ENCODE data around the gene DNAJC15.

The DNAJC15 gene

GRCh38 chr13:43127103-43127798, 103.9 kb downstream of the DNAJC15 start:
- H3K4me3 ChIP-seq (ENCODE audit: low read length): no peak overlapping the region
- no peak overlapping the region for H3K27ac ChIP-seq (ENCODE audit: low read depth, low read length)
- 46% methylated on average over 8 of the region's 9 CpGs for whole genome bisulfite sequencing
- no peaks in the 10 kb centered on the region for H3K36me3 ChIP-seq (ENCODE audit: insufficient read depth, low read length)
- H3K27me3 ChIP-seq (ENCODE audit: insufficient read depth, low read length): no peaks in the 10 kb centered on the region
- H3K9ac ChIP-seq (ENCODE audit: low read depth, low read length): no peak overlapping the region
- peaks cover 21% of the 10 kb centered on the region for H3K4me1 ChIP-seq (ENCODE audit: insufficient read depth, low read length)
- H3K9me3 ChIP-seq (ENCODE audit: insufficient read depth, low read depth, low read length): no peaks in the 10 kb centered on the region

DNA sequence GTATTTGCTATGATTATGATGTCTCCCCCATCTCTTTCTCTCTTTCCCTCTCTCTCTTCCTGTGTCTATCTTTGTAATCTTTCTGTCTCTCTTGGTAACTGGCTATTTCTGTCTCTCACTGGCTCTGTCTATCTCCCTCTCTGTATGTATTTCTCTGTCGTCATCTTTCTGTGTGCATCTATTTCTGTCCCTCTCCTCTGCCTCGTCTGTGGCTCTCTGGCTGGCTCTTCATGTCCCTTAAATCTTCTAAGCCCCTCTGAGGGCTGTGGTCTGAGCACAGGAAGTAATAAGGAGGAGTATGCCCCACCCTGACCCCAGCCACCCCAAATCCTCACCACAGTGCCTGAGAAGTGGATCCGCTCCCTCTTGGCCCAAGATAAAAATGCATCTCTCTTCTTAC, 104.4 kb downstream of the DNAJC15 start:
- H3K36me3 ChIP-seq (ENCODE audit: insufficient read depth, low read length): no peaks in the 10 kb centered on the region
- WGBS: 87% methylated on average over 3 of the region's 3 CpGs
- H3K27me3 ChIP-seq (ENCODE audit: insufficient read depth, low read length): no peaks in the 10 kb centered on the region
- H3K4me1 ChIP-seq (ENCODE audit: insufficient read depth, low read length): peaks cover 27% of the 10 kb centered on the region
- H3K4me3 ChIP-seq (ENCODE audit: low read length): no peak overlapping the region
- no peaks in the 10 kb centered on the region for H3K9me3 ChIP-seq (ENCODE audit: insufficient read depth, low read depth, low read length)
- no peak overlapping the region for H3K9ac ChIP-seq (ENCODE audit: low read depth, low read length)
- no peak overlapping the region for H3K27ac ChIP-seq (ENCODE audit: low read depth, low read length)

DNA sequence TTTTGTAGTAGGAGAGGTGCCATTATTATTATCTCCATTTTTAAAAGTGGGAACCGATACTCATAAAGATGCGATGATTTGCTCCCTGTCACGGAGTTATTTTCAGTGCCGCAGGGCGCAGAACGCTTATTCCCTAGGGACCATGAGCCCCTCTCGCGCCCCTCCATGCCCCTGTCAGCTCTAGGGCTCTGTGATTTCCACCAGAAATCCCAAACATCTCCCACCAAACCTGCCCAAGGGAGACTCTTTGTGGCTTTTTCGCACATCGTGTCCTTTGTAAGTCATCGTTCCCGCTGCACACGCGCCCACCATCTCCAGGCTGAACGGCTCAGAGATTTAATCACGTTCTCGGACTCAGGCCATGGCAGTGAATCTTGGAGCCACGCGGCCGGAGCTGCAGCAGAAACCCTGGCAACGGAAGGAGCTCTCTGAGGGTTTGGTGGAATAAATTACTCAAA, 105.1 kb downstream of the DNAJC15 start:
- 95% methylated on average over 20 of the region's 21 CpGs for WGBS
- Histone ChIP-seq H3K27me3 (ENCODE audit: insufficient read depth, low read length) (no peaks in the 10 kb centered on the region), H3K4me3 (ENCODE audit: low read length) (no peak overlapping the region)

GRCh38 chr13:43129066-43129465, 105.7 kb downstream of the DNAJC15 start:
- Histone ChIP-seq H3K9me3 (ENCODE audit: insufficient read depth, low read depth, low read length) (no peaks in the 10 kb centered on the region), H3K4me1 (ENCODE audit: insufficient read depth, low read length) (peaks cover 33% of the 10 kb centered on the region), H3K4me3 (ENCODE audit: low read length) (no peak overlapping the region), H3K36me3 (ENCODE audit: insufficient read depth, low read length) (no peaks in the 10 kb centered on the region), H3K27me3 (ENCODE audit: insufficient read depth, low read length) (no peaks in the 10 kb centered on the region), H3K27ac (ENCODE audit: low read depth, low read length) (no peak overlapping the region), H3K9ac (ENCODE audit: low read depth, low read length) (no peak overlapping the region)
- WGBS: 93% methylated on average over 8 of the region's 8 CpGs

More for the DNA sequence above, 105.1 kb downstream of the DNAJC15 start:
- H3K9ac ChIP-seq (ENCODE audit: low read depth, low read length): no peak overlapping the region
- no peaks in the 10 kb centered on the region for H3K36me3 ChIP-seq (ENCODE audit: insufficient read depth, low read length)
- H3K9me3 ChIP-seq (ENCODE audit: insufficient read depth, low read depth, low read length): no peaks in the 10 kb centered on the region
- H3K27ac ChIP-seq (ENCODE audit: low read depth, low read length): no peak overlapping the region
- peaks cover 31% of the 10 kb centered on the region for H3K4me1 ChIP-seq (ENCODE audit: insufficient read depth, low read length)

GRCh38 chr13:43129511-43130110, 106.2 kb downstream of the DNAJC15 start:
- no peaks in the 10 kb centered on the region for H3K27me3 ChIP-seq (ENCODE audit: insufficient read depth, low read length)
- WGBS: 92% methylated on average over 3 of the region's 3 CpGs
- H3K9ac ChIP-seq (ENCODE audit: low read depth, low read length): no peak overlapping the region
- H3K36me3 ChIP-seq (ENCODE audit: insufficient read depth, low read length): no peaks in the 10 kb centered on the region
- no peak overlapping the region for H3K4me3 ChIP-seq (ENCODE audit: low read length)
- H3K4me1 ChIP-seq (ENCODE audit: insufficient read depth, low read length): peaks cover 35% of the 10 kb centered on the region
- H3K9me3 ChIP-seq (ENCODE audit: insufficient read depth, low read depth, low read length): no peaks in the 10 kb centered on the region
- no peak overlapping the region for H3K27ac ChIP-seq (ENCODE audit: low read depth, low read length)

GRCh38 chr13:43132257-43132656, 108.9 kb downstream of the DNAJC15 start:
- no peak overlapping the region for H3K9ac ChIP-seq (ENCODE audit: low read depth, low read length)
- H3K9me3 ChIP-seq (ENCODE audit: insufficient read depth, low read depth, low read length): no peaks in the 10 kb centered on the region
- no peaks in the 10 kb centered on the region for H3K36me3 ChIP-seq (ENCODE audit: insufficient read depth, low read length)
- 6% methylated on average over 4 of the region's 4 CpGs for WGBS
- peaks cover 34% of the 10 kb centered on the region for H3K4me1 ChIP-seq (ENCODE audit: insufficient read depth, low read length)
- no peak overlapping the region for H3K4me3 ChIP-seq (ENCODE audit: low read length)
- no peak overlapping the region for H3K27ac ChIP-seq (ENCODE audit: low read depth, low read length)
- no peaks in the 10 kb centered on the region for H3K27me3 ChIP-seq (ENCODE audit: insufficient read depth, low read length)

DNA sequence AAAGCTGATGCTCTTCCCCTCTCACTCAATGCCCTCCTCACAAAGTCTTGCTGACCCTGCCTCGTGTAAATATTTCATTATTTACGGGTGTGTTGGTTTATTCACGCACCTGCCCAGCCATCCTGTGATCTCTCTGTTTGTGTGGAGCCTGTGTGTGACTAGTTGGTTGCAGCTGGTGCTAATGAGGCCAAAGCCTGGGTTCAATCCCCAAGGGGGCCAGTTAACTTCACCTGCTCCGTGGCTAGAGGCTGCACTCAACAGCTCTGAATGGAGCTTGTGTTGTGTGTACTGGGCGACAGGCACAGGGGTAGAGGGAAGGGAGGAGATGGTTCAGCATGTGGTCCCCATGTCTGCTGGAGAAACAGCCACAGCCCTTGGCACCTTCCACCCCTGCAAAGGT, 109.5 kb downstream of the DNAJC15 start:
- 77% methylated on average over 5 of the region's 5 CpGs for WGBS
- no peak overlapping the region for H3K27ac ChIP-seq (ENCODE audit: low read depth, low read length)
- no peaks in the 10 kb centered on the region for H3K27me3 ChIP-seq (ENCODE audit: insufficient read depth, low read length)
- peaks cover 33% of the 10 kb centered on the region for H3K4me1 ChIP-seq (ENCODE audit: insufficient read depth, low read length)
- no peak overlapping the region for H3K4me3 ChIP-seq (ENCODE audit: low read length)
- H3K9ac ChIP-seq (ENCODE audit: low read depth, low read length): no peak overlapping the region
- H3K9me3 ChIP-seq (ENCODE audit: insufficient read depth, low read depth, low read length): no peaks in the 10 kb centered on the region
- no peaks in the 10 kb centered on the region for H3K36me3 ChIP-seq (ENCODE audit: insufficient read depth, low read length)

DNA sequence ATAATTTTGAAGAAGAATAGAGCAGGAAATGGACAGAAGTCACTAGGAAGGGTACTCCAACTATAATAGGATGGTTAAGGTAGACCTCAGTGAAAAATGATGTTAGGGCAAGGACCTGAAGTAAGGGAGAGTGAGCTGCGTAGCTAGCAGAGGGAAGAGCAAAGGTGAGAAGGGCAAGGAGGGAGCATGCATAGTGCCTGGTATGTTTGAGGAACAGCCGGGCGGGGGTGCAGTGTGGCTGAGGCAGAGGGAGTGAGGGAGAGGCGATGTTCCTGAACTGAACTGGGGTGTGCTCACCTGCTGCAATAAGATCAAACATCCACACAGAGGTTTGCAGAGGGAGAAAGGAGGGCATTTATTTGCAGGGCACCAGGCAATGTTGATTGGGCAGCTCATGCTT, 110.4 kb downstream of the DNAJC15 start:
- no peak overlapping the region for H3K27ac ChIP-seq (ENCODE audit: low read depth, low read length)
- H3K9me3 ChIP-seq (ENCODE audit: insufficient read depth, low read depth, low read length): no peaks in the 10 kb centered on the region
- H3K36me3 ChIP-seq (ENCODE audit: insufficient read depth, low read length): no peaks in the 10 kb centered on the region
- H3K4me3 ChIP-seq (ENCODE audit: low read length): no peak overlapping the region
- no peak overlapping the region for H3K9ac ChIP-seq (ENCODE audit: low read depth, low read length)
- peaks cover 32% of the 10 kb centered on the region for H3K4me1 ChIP-seq (ENCODE audit: insufficient read depth, low read length)
- 65% methylated on average over 4 of the region's 4 CpGs for WGBS
- H3K27me3 ChIP-seq (ENCODE audit: insufficient read depth, low read length): no peaks in the 10 kb centered on the region

DNA sequence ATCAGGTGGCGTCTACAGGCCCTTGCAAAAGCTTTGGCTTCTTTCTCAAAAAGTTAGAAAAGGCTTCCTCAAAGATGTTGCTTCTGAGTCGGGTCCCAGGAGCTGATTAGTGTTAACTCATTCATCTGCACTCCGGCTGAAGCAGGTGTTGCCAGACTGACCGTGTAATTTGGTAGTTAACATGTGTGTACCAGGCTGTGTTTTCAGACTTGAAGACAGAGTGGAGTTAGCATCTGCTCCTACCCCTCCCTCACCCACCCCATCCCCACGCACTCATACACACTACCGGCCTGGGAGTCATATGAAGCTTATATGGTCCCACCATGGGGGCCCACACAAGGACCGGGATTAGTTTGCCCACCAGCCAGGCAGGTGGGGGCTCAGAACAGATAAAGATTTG, 111.5 kb downstream of the DNAJC15 start:
- no peak overlapping the region for H3K9ac ChIP-seq (ENCODE audit: low read depth, low read length)

GRCh38 chr13:43135516-43135915, 112.1 kb downstream of the DNAJC15 start:
- 97% methylated on average over 5 of the region's 5 CpGs for WGBS
- Histone ChIP-seq H3K9me3 (ENCODE audit: insufficient read depth, low read depth, low read length) (no peaks in the 10 kb centered on the region), H3K27me3 (ENCODE audit: insufficient read depth, low read length) (no peaks in the 10 kb centered on the region), H3K9ac (ENCODE audit: low read depth, low read length) (no peak overlapping the region), H3K27ac (ENCODE audit: low read depth, low read length) (no peak overlapping the region), H3K4me3 (ENCODE audit: low read length) (no peak overlapping the region), H3K36me3 (ENCODE audit: insufficient read depth, low read length) (no peaks in the 10 kb centered on the region), H3K4me1 (ENCODE audit: insufficient read depth, low read length) (peaks cover 32% of the 10 kb centered on the region)

More for the DNA sequence above, 111.5 kb downstream of the DNAJC15 start:
- Histone ChIP-seq H3K4me1 (ENCODE audit: insufficient read depth, low read length) (peaks cover 32% of the 10 kb centered on the region), H3K4me3 (ENCODE audit: low read length) (no peak overlapping the region), H3K27ac (ENCODE audit: low read depth, low read length) (no peak overlapping the region), H3K27me3 (ENCODE audit: insufficient read depth, low read length) (no peaks in the 10 kb centered on the region), H3K9me3 (ENCODE audit: insufficient read depth, low read depth, low read length) (no peaks in the 10 kb centered on the region), H3K36me3 (ENCODE audit: insufficient read depth, low read length) (no peaks in the 10 kb centered on the region)
- WGBS: 92% methylated on average over 7 of the region's 7 CpGs

DNA sequence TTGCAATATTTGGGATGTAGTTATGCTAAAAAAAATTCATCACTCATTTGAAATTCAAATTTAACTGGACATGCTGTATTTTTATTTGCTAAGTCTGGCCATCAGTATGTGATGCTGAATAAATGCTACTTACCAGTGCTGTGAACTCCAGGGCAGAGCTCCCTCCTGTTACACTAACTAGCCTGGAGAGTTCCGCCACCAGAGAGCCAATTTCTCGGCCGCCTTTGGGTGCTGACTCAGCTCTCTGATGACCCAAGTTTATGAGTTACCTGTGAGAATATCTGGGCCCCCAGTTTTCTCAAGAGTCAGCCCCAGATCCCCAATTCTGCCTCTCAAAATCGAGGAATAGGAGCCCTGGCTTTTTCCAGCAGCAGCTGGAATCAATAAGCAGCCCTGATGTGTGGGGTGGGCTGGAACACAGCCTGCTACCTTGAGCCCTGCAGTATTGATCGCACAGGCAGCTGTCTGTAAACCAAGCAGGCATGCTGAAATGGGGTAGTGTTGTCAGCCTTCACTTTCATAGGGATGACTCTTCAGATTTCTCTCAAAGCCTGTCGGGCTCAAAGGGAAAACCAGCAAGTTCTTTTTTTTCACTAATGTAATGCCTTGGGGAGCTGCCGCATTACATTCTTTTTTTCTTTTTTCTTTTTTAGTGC, 113.7 kb downstream of the DNAJC15 start:
- Histone ChIP-seq H3K9me3 (ENCODE audit: insufficient read depth, low read depth, low read length) (no peaks in the 10 kb centered on the region), H3K9ac (ENCODE audit: low read depth, low read length) (no peak overlapping the region), H3K27ac (ENCODE audit: low read depth, low read length) (peak overlapping the region; percentile 66), H3K36me3 (ENCODE audit: insufficient read depth, low read length) (no peaks in the 10 kb centered on the region), H3K27me3 (ENCODE audit: insufficient read depth, low read length) (no peaks in the 10 kb centered on the region), H3K4me3 (ENCODE audit: low read length) (no peak overlapping the region), H3K4me1 (ENCODE audit: insufficient read depth, low read length) (peaks cover 42% of the 10 kb centered on the region)
- WGBS: 58% methylated on average over 6 of the region's 7 CpGs

Data from HUES64 (cell line).